CD4-positive, alpha-beta T cell treated with Interleukin-12 subunit alpha and Interleukin-12 subunit beta, for 1 hour (primary cell): Measurements from ENCODE around the gene ERGIC1.
"Not testable (repeated sequence)": the region's sequence is repeated elsewhere in the genome, so short reads cannot be mapped to it uniquely, and the experiment has no call there.

Experiments
- DNase-seq: peaks from one replicate; pipeline ENCODE4 v3.0.0-alpha.2; 2020

Gene ERGIC1

DNA sequence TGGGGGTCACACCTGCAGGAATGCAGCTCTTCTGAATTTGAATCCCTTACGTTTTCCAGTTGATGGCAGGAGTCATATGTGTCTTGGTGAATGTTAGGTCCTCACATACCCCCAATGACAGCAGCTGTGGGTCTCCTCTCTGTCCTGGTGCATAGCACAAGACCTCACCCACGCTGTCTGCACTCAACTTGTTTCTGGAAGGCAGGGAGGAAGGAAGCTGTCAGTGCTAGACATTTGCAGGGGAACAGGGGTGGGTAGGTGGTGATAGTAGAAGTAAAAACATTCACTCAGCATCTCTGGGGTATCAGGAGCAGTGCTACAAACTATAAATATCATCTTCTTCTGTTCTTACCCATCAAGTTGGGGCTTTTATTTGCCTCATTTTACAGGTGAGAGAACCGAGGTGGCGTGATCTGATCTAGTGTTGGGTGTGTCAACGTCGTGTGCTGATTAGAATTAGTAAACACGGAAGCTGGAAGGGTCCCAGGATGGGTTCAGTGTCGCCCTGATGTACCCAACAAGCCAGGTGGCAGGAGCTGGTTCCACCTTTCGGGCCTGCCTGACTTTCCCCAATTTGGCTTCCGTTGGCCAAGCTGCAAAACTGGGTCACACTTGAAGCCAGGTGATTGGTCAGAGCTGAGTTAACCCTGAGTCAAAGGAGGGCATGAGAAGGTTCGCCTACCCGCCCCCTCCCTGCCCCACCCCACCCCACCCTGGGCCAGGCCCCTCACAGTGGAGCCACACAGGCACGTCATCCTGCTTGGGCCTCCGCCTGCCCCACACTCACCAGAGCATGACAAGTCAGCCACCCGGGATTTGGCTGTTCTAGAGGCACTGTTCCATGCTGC, 15.8 kb downstream of the ERGIC1 start:
- no peak for DNase-seq

DNA sequence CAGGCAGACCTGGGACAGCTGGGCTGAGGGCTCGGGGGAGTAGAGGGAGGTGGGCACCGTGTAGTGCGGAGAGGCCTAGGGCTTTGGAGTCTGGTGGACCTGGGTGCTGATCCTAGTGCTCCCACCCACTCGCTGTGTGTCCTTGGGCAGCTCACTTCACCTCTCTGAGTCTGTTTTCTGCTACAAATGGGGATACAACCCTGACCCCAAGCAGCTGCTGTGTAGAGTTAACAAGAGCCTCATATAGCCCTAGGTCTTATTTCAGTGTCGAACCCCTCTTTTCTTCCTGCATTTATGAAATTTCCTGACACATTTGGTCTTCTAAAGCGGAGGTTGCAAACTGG, 16.4 kb downstream of the ERGIC1 start:
- no peak for DNase-seq

DNA sequence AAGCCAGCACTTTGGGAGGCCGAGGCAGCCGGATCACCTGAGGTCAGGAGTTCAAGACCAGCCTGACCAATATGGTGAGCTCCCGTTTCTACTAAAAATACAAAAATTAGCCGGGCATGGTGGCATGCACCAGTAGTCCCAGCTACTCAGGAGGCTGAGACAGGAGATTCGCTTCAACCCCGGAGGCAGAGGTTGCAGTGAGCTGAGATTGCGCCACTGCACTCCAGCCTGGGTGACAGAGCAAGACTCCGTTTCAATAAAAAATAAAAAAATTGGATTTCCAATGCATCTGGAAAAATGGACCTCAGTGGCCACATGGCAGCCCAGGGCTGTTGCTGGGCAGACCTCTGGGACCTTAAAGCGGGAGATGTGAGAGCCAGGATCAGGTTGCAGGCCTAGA, 17.2 kb downstream of the ERGIC1 start:
- not testable (repeated sequence) for DNase-seq

DNA sequence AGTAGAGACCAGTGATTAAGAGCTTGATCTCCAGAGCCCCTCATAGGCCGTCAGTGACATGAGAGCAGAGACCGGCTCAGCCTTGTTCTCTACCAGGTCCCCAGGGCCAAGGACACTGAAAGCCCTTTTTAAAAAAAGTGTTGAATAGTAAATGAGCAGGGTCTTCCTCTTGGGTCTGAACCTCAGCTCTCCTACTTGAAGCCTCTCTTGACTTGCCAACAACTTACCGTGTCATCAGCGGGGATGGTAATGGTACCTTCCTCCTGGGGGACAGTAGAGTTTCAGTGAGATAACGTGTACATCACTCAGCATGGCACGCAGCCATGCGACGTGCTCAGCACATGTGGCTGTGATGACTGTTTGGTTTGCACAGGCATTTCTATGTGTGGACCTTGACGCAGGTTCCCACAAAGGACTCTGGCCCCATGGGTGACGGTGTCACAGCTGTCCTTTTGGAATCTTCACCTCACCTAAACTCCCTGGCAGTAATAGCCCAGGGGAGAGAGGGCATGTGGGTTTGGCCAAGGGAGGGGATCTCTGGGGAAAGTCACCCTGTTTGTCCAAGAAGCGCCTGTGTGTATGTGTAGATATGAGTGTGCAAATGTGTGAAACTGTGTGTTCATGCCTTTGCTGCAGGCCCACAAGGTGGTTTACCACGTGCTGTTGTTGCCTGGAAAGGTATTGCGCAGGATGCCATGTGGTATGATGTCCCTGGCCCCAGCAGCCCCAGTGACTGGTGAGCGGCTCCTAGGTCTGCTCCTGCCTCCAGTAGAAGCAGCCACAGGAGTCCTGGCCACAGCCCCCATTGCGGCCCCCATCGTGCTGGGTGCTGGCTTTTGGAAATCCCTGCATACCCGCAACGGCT, 18.7 kb downstream of the ERGIC1 start:
- DNase-seq = no peak

DNA sequence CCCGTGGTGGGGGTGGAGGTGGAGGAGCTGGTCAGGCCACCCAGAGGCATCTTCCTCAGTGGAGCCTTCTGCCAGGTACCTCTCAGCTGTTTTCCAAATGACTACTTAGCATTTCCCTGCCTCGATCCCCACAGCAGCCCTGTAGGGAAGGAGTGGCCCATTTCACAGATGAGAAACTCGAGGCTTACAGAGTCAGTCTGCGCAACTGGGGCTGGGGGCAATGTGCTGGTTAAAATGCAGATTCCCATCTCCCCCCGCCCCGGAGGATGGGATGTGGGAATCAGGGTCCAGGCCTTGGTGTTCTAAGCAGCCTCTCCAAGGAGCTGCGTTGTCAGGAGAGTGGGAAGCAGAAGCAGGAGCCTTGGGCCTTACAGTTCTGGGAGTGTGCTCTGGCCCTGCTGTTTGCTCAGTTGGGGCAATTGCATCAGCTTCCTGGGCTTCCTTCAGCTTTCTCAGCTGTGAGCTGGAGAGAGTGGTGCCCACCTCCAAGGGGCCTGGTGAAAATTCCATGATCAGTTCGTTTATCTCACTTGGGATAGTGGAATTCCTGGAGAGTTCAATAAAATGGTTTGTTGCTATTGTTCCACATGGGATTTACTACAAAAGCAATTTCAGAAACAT, 19.4 kb downstream of the ERGIC1 start:
- DNase-seq = no peak

GRCh38 chr5:172854451-172854871, 20.4 kb downstream of the ERGIC1 start:
- DNase-seq = peak; percentile 20

- DNase-seq = no peak
Measured at GRCh38 chr5:172854971-172855370, 20.9 kb downstream of the ERGIC1 start.

- no peak for DNase-seq
Measured at GRCh38 chr5:172855597-172856292, 21.7 kb downstream of the ERGIC1 start.

DNA sequence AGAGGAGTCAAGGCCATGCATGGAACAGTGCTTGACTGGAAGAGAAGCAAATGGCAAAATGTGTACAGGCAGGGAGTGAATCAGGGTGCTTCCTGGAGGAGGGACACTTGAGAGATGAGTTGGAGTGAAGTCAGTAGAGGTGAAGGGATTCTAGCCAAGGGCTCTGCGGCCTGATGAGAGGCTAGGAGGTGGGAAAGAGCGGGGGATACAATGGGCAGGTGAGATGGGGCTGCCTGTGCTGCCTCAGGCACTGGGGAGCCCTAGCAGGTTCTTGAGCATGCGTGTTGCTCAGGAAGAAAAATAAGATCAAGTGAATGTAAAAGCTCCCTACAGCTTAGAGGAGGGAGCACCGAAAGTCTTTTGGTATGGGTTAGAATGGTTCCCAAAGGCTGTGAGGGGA, 22.3 kb downstream of the ERGIC1 start:
- DNase-seq = no peak

DNA sequence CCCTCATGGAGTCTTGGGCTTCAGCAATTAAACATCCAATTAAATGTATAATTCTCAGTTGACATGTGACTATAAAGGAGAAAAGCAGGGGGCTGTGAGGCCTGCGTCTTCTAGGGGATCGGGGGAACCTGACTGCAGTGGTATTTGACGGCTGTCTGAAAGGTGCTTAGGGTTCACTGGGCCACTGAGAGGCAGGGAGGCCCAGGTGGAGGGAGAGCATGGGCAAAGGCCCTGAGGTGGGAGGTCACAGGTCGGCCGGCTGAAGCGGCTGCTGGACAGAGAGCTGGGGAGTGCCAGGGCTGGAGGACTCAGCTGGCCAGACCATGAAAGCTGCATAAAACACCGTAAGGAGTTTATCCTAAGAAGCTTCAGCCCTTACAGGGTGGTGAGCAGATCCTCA, 23.9 kb downstream of the ERGIC1 start:
- DNase-seq = no peak

GRCh38 chr5:172858511-172858989, 24.5 kb downstream of the ERGIC1 start:
- DNase-seq = no peak

DNA sequence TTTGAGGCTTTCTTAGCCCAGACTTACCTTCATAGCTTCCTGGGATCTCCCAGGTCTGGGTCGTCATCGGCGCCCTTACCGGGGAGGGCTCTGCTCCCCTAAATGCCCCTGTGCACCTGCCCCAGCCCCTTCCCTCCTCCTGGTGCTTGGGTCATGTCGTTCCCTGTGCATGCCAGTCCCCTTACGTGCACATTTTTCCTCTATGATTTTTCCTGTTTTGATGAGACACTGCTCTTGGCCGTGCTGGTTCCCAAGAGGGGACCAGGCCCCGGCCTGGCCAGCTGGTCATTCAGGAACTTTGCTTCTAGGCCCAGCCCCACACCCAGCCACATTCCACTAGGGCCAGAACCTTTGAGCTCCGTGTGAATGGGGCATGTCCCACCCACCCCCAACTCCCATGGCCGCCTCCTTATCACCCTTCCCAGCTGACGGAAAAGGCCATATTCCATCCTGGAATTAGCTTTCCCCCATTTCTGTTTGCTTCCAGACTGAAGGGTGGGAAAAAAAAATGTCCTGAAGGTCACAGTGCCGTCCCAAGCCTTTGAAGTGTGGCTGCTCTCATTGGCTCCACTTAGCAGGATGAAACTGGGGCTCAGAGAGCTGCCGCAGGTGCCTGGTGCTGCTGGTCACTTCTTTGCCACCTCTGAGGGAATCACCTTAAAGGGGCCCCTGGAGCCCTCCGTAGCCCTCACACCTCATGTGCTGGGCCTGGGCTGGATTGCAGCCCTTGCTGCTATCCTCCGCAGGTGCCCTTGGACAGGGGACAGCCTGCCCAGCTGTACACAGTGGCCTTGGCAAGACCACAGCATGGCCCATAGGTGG, 25.1 kb downstream of the ERGIC1 start:
- DNase-seq = no peak

- no peak for DNase-seq
Measured at GRCh38 chr5:172859966-172860365, 25.9 kb downstream of the ERGIC1 start.

GRCh38 chr5:172860520-172861443, 26.7 kb downstream of the ERGIC1 start:
- DNase-seq = no peak

DNA sequence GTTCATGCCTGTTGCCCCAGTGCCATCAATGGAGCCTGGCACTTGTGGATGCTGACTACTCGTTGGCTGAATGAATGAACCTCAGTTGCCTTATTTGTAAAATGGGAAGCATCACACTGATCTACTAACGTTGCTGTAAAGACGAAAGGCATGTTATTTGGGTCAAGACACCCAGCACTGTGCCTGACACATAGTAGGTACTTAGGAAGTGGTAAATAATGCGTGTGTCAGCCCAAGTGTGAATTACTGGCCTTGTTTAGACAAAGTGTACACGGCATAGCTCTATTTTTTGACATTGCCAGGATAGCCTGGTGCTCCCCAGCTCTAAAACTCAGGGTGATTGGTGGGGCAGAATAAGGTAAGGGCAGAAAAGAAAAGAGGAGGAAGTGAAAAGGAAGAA, 27.4 kb downstream of the ERGIC1 start:
- DNase-seq = no peak

- DNase-seq = no peak
Measured at GRCh38 chr5:172862165-172862801, 28.2 kb downstream of the ERGIC1 start.

- not testable (repeated sequence) for DNase-seq
Measured at GRCh38 chr5:172864171-172864570, 30.1 kb downstream of the ERGIC1 start.

DNA sequence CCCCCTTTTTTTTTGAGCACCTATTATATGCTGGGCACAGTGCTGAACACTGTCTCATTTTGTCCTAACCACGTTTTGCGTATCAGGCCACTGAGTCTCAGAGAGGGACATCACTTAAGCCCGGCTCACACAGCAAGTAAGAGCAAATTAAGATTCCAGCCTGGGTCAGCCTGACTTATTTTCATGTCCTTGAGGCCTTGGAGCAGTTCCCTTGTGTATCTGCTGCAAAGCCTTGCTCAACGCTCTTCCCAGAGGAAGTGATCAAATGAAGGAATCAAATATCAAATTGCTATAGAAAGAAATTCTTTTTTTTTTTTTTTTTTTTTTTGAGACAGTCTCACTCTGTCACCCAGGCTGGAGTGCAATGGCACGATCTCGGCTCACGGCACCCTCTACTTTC, 30.7 kb downstream of the ERGIC1 start:
- DNase-seq = no peak

- no peak for DNase-seq
Measured at GRCh38 chr5:172866378-172866777, 32.3 kb downstream of the ERGIC1 start.
